MM.1S (cell line): Measurements from ENCODE around the gene ANKH.

Source experiments
- DNase-seq: peaks from one replicate; pipeline ENCODE4 v3.0.0-alpha.2; 2015
- H2AFZ ChIP-seq: fragments of 300-600 bp; sonication (generic); 2 replicates; pipeline ENCODE4 v1.6.0; 2016; ENCODE audit warnings: antibody characterized with exemption, low read length
- H3F3A ChIP-seq: fragments of 300-600 bp; sonication (generic); 2 replicates; pipeline ENCODE4 v1.6.1; 2016; ENCODE audit warnings: mild to moderate bottlenecking, antibody characterized with exemption, low read length, moderate library complexity, mixed read lengths; ENCODE audit not compliant: insufficient read depth
- H3K27ac ChIP-seq: fragments of 300-600 bp; sonication (generic); 2 replicates; pipeline ENCODE4 v1.5.1; 2016; ENCODE audit warnings: mild to moderate bottlenecking, low read length
- H3K27me3 ChIP-seq: fragments of 300-600 bp; sonication (generic); replicated peaks from 2 replicates; pipeline ENCODE4 v1.6.0; 2016; ENCODE audit warnings: low read length; ENCODE audit not compliant: insufficient read depth
- H3K36me3 ChIP-seq: fragments of 300-600 bp; sonication (generic); replicated peaks from 2 replicates; pipeline ENCODE4 v1.6.1; 2016; ENCODE audit warnings: mild to moderate bottlenecking, low read length, mixed read lengths; ENCODE audit not compliant: insufficient read depth
- H3K4me1 ChIP-seq: fragments of 300-600 bp; sonication (generic); 2 replicates; pipeline ENCODE4 v1.6.1; 2016; ENCODE audit warnings: low read length, mixed read lengths
- H3K4me2 ChIP-seq: fragments of 300-600 bp; sonication (generic); 2 replicates; pipeline ENCODE4 v1.6.0; 2016; ENCODE audit warnings: low read depth, low read length
- H3K4me3 ChIP-seq: fragments of 300-600 bp; sonication (generic); 2 replicates; pipeline ENCODE4 v1.5.1; 2016; ENCODE audit warnings: low read length, mixed read lengths
- H3K79me2 ChIP-seq: fragments of 300-600 bp; sonication (generic); 2 replicates; pipeline ENCODE4 v1.6.1; 2016; ENCODE audit warnings: mixed run types, low read length, mixed read lengths
- H3K9ac ChIP-seq: fragments of 300-600 bp; sonication (generic); 2 replicates; pipeline ENCODE4 v1.6.1; 2016; ENCODE audit warnings: low read length, mixed read lengths
- H3K9me2 ChIP-seq: fragments of 300-600 bp; sonication (generic); replicated peaks from 2 replicates; pipeline ENCODE4 v1.6.1; 2016; ENCODE audit warnings: mild to moderate bottlenecking, low read length, mixed read lengths; ENCODE audit not compliant: insufficient read depth
- H3K9me3 ChIP-seq: fragments of 300-600 bp; sonication (generic); replicated peaks from 2 replicates; pipeline ENCODE4 v1.6.1; 2016; ENCODE audit warnings: mild to moderate bottlenecking, low read length, mixed read lengths; ENCODE audit not compliant: insufficient read depth
- H4K20me1 ChIP-seq: fragments of 300-600 bp; sonication (generic); 2 replicates; pipeline ENCODE4 v1.6.1; 2016; ENCODE audit warnings: mild to moderate bottlenecking, low read length, moderate library complexity, mixed read lengths; ENCODE audit not compliant: insufficient read depth
- CTCF ChIP-seq: fragments of 300-600 bp; sonication (generic); IDR thresholded peaks from 2 replicates; pipeline ENCODE4 v1.5.1; 2016; ENCODE audit warnings: antibody characterized with exemption, low read length, mixed read lengths
- EZH2 ChIP-seq: fragments of 300-600 bp; sonication (generic); optimal IDR thresholded peaks from 2 replicates; pipeline ENCODE3; 2017; ENCODE audit warnings: low read depth, mild to moderate bottlenecking, antibody characterized with exemption, low read length, mixed read lengths
- EZH2phosphoT487 ChIP-seq: fragments of 300-600 bp; sonication (generic); IDR thresholded peaks from 2 replicates; pipeline ENCODE4 v1.6.1; 2018; ENCODE audit warnings: antibody characterized with exemption, low read length

The ANKH gene

GRCh38 chr5:14767053-14767452 lies 104.5 kb downstream of the ANKH start:
- H3K9ac ChIP-seq, result no peak overlapping the region
- H3K4me2 ChIP-seq, result no peak overlapping the region
- peaks cover 8% of the 10 kb centered on the region; the same call in 1 of the 2 replicates for H3K79me2 ChIP-seq
- no peak overlapping the region for H3K4me3 ChIP-seq
- no peaks in the 10 kb centered on the region for H3K9me2 ChIP-seq
- peaks cover 13% of the 10 kb centered on the region for H3F3A ChIP-seq
- no peak for DNase-seq
- H3K27ac ChIP-seq, result no peak overlapping the region
- H3K36me3 ChIP-seq, result no peaks in the 10 kb centered on the region
- no peaks in the 10 kb centered on the region for H3K9me3 ChIP-seq
- peaks cover 5% of the 10 kb centered on the region; the same call in 1 of the 2 replicates for H3K4me1 ChIP-seq
- no peaks in the 10 kb centered on the region for H4K20me1 ChIP-seq
- no peaks in the 10 kb centered on the region for H3K27me3 ChIP-seq
- no peak overlapping the region for H2AFZ ChIP-seq
- TF ChIP-seq EZH2phosphoT487 (no peak), CTCF (no peak), EZH2 (no peak)

- Histone ChIP-seq H3K27ac (no peak overlapping the region), H4K20me1 (no peaks in the 10 kb centered on the region), H3K4me2 (no peak overlapping the region), H3K27me3 (no peaks in the 10 kb centered on the region), H3F3A (peaks cover 13% of the 10 kb centered on the region), H3K9me3 (no peaks in the 10 kb centered on the region), H2AFZ (no peak overlapping the region), H3K4me1 (peaks cover 5% of the 10 kb centered on the region; the same call in 1 of the 2 replicates), H3K79me2 (peaks cover 8% of the 10 kb centered on the region; the same call in 1 of the 2 replicates), H3K9ac (no peak overlapping the region), H3K4me3 (no peak overlapping the region), H3K36me3 (no peaks in the 10 kb centered on the region), H3K9me2 (no peaks in the 10 kb centered on the region)
- TF ChIP-seq EZH2 (no peak), EZH2phosphoT487 (no peak), CTCF (no peak)
- no peak for DNase-seq
These were observed 105.0 kb downstream of the ANKH start for GRCh38 chr5:14766584-14766983.

GRCh38 chr5:14765587-14765986 lies 106.0 kb downstream of the ANKH start:
- peaks cover 5% of the 10 kb centered on the region; the same call in 1 of the 2 replicates for H3K79me2 ChIP-seq
- H3K27me3 ChIP-seq, result no peaks in the 10 kb centered on the region
- H3K4me3 ChIP-seq, result no peak overlapping the region
- H3K9me2 ChIP-seq, result no peaks in the 10 kb centered on the region
- H4K20me1 ChIP-seq, result no peaks in the 10 kb centered on the region
- no peak overlapping the region for H2AFZ ChIP-seq
- H3K36me3 ChIP-seq, result no peaks in the 10 kb centered on the region
- H3K9me3 ChIP-seq, result no peaks in the 10 kb centered on the region
- DNase-seq, result no peak
- no peak overlapping the region for H3K27ac ChIP-seq
- no peak overlapping the region for H3K9ac ChIP-seq
- peaks cover 13% of the 10 kb centered on the region for H3F3A ChIP-seq
- peaks cover 5% of the 10 kb centered on the region; the same call in 1 of the 2 replicates for H3K4me1 ChIP-seq
- no peak overlapping the region for H3K4me2 ChIP-seq
- no peak for TF ChIP-seq CTCF
- no peak for TF ChIP-seq EZH2
- TF ChIP-seq EZH2phosphoT487, result no peak
